ENCODE results near the gene KSR2. TPM values are rescaled to one million over a fixed set of nuclear protein-coding genes. Genes with fewer than 3 reads are reported as not detected.
"Not testable (repeated sequence)": the region's sequence is repeated elsewhere in the genome, so short reads cannot be mapped to it uniquely, and the experiment has no call there.

The KSR2 gene
- total RNA-seq, 1 donor from 2014 or later = 0.28 TPM

DNA sequence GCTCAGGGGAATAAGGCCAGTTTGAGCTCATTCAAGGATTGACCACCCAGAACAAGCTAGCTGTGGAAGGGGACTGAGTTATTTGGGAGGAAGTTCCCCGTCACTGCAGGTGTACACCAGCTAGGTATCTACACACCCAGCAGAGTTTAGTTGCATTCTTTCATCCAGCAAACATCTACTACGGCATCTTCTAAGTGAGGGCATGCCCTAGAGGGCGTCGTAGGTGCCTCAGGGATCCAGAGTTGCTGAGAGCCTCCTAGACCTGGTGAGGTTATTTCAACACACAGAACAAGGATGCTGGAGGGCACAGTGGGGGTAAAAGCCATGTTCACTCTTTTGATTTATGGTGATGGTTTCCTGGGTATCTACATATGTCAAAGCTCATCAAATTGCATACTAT, 149.6 kb downstream of the KSR2 start:
- no peak for ATAC-seq

- ATAC-seq = no peak
Measured at GRCh38 chr12:117818400-117818799, 150.4 kb downstream of the KSR2 start.

- no peak for ATAC-seq
Measured at GRCh38 chr12:117809509-117809908, 159.3 kb downstream of the KSR2 start.

GRCh38 chr12:117807946-117808345, 160.8 kb downstream of the KSR2 start:
- ATAC-seq = no peak

DNA sequence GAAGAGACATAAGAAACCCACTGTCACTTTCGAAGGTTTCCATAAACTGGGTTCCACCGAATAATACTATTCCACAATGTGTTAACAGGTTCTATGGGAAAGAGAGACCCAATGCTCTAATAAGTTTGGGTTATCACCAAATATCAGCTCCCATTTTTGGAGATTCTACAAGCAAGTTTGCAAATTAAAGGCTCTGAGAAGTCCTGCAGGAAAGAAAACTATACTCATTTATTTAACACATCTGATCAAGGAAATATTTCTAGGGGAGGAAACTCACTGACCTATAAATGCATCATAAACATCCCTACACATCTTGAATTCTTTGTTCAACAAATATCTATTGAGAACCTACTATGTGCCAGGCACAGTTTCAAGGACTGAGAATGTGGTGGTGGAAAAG, 161.4 kb downstream of the KSR2 start:
- ATAC-seq = no peak

DNA sequence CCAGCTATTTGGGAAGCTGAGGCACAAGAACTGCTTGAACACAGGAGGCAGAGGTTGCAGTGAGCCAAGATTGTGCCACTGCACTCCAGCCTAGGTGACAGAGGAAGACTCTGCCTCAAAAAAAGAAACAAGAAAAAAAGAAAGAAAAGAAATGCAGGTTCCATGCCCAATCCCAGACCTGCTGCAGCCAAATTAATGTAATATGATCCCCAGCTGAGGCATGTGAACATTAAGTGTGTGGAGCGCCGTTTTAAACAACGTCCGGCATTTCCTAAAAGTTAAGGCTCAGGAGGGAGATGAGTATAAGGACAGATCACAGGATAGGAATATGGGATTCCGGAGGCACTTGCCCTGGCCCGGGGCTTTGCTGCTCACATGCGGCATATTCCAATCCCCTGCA, 162.9 kb downstream of the KSR2 start:
- ATAC-seq = no peak

- peak; percentile 92 for ATAC-seq
Measured at GRCh38 chr12:117803001-117803400, 165.8 kb downstream of the KSR2 start.

- not testable (repeated sequence) for ATAC-seq
Measured at GRCh38 chr12:117800711-117801110, 168.1 kb downstream of the KSR2 start.

GRCh38 chr12:117797202-117797601, 171.6 kb downstream of the KSR2 start:
- ATAC-seq = no peak

- ATAC-seq = no peak
Measured at GRCh38 chr12:117792877-117793424, 175.8 kb downstream of the KSR2 start.

DNA sequence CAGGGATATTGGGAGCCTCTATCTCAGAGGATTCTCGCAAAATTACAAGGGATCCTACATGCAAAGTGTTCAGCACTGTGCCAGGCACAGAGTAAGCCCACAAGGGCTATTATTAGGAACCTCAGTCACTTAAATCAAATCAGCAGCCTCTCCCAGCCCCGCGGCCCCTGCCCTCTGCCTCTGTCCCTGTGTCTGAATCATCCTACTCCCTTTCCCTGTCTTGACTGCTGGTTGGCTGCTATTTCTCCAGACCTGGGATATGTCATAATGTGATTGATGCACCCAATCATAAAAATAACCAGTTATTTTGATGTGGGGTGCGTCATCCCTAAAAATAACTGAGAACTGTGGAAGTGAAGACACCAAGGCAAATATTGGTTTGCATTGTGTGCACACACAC, 176.3 kb downstream of the KSR2 start:
- ATAC-seq = no peak

GRCh38 chr12:117790948-117791347, 177.8 kb downstream of the KSR2 start:
- ATAC-seq = no peak

DNA sequence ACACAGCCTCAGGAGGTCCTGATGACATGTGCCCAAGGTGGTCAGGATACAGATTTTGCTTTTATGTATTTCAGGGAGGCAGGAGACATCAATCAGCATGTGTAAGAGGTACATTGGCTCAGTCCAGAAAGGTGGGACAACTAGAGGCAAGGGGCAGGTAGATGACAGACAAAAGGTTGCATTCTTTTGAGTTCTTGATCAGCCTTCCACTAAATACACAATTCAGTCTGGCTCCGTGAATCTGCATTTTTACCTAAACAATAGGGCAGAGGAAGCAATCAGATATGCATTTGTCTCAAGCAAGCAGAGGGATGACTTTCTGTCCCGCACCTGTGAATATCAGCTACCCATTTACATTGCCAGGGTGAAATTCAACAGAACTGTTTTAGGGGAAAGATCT, 178.6 kb downstream of the KSR2 start:
- ATAC-seq = no peak

DNA sequence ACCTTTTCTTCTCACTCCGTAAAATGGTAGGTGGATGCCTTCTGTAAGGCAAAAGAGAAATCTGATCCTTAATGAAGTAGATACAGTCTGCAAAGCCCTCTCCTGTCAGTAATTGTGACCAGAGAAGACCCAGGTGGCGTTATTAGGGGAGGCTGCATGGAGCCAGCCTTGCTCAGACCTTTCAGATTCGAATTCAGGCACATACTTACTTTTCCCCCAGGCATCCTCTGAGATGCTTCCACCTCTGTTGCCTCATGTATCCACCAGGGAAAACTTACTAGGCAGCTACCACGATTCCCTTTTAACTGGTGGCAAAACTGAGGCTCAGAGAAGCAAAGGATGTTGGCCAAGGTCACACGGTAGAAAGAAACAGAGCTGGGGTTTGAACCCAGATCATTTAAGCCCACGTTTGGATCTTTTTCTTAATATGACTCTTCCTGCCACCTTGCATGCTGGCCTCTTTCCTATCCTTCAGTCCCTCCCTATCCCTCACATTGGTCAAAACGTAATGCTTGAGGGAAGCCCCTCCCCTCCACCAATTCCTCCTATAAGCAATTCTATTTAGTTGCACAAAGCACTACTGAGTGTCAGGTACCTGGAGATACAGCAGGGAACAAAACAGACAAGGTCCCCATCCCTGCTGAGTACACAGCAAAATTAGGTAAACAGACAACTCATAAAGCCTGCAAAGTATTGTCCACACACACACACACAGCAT, 179.4 kb downstream of the KSR2 start:
- ATAC-seq = no peak

DNA sequence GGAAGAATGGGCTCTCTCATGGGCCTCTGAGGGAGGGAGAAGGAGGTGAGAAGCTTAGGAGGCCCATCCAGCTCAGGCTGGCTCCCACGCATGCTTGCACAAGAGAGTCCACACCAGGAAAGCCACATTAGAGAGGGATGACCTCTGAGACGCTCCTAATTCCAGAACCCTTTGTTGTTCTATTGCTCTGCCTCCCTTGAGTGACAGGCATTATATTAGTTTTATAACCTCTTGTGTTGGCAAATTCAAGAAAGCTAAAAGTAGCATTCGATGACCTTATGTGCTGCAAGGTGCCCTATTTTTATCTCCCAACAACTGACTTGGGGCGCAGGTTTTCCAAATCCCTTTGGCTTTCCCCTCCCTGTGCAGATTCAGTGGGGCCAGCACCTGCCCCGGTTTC, 190.1 kb downstream of the KSR2 start:
- ATAC-seq = no peak

DNA sequence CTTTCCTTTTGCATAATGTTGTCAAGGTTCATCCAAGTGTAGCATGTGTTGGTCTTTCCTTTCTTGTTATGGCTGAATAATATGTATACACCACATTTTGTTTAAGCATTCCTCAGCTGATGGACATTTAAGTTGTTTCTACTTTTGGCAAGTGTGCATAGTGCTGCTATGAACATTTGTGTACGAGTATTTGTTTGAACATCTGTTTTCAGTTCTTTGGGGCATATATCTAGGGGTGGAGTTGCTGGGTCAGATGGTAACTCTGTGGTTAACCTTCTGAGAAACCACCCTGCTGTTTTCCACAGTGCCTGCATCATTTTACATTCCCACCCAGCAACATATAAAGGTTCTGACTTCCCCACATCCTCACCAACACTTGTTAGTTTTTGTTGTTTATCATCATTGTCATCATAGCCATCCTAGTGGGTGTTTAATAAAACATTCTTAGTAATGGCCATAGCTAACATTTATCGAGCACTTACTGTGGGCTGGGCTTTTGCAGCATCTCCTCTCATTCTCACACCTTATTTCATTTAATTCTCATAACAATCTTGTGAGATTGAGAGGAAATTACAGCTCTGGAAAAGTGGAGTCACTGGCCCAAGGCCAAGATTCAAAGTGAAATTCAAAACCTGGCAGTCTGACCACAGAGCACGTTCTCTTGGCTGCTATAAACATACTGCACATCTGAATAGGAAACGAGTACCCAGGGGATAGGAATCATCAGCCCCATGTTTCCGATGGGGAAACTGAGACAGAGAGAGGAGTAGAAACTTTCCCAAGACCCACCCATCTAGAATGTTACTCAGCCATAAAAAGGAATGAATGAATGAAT, 193.6 kb downstream of the KSR2 start:
- ATAC-seq = no peak

GRCh38 chr12:117768860-117769259, 199.9 kb downstream of the KSR2 start:
- ATAC-seq = no peak

GRCh38 chr12:117766008-117766407, 202.8 kb downstream of the KSR2 start:
- no peak for ATAC-seq

- ATAC-seq = no peak
Measured at GRCh38 chr12:117762143-117762542, 206.6 kb downstream of the KSR2 start.

- ATAC-seq = no peak
Measured at GRCh38 chr12:117761528-117762100, 207.2 kb downstream of the KSR2 start.

GRCh38 chr12:117760990-117761389, 207.8 kb downstream of the KSR2 start:
- peak; percentile 18 for ATAC-seq

- no peak for ATAC-seq
Measured at GRCh38 chr12:117750657-117751056, 218.1 kb downstream of the KSR2 start.

DNA sequence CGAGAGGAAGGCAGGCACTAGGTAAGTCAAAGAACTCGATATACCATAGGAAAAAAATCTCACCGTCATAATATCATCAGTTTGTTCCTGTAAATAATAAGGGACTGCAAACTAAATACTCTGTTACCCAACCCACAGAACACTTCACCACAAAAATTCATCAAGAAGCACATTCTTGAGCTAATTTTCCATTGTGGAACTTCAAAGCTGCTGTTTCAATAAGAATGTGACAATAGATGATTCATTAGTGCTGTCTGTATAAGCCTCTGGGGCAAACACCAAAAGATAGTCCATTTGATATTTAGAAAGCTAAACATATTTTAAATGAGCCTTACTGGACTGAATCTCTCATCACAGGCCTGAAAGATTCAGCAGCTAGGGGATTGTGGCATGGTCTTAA, 219.4 kb downstream of the KSR2 start:
- ATAC-seq = no peak
